HG03060 (cell line): ENCODE results near the gene ARSA.

Experiments
- ATAC-seq: cut with Tn5 transposase; IDR thresholded peaks from one replicate; pipeline ENCODE4 v1.9.1; 2021; ENCODE audit warnings: low read depth, moderate number of reproducible peaks; ENCODE audit not compliant: unreplicated experiment

ARSA gene

GRCh38 chr22:50606165-50606945, 21.6 kb downstream of the ARSA start:
- no peak for ATAC-seq

GRCh38 chr22:50605613-50606074, 22.3 kb downstream of the ARSA start:
- no peak for ATAC-seq

GRCh38 chr22:50605002-50605612, 22.8 kb downstream of the ARSA start:
- no peak for ATAC-seq

GRCh38 chr22:50604256-50605001, 23.5 kb downstream of the ARSA start:
- no peak for ATAC-seq

- no peak for ATAC-seq
Measured at GRCh38 chr22:50603511-50604255, 24.3 kb downstream of the ARSA start.

GRCh38 chr22:50602338-50602700, 25.6 kb downstream of the ARSA start:
- no peak for ATAC-seq

GRCh38 chr22:50601669-50602337, 26.1 kb downstream of the ARSA start:
- ATAC-seq: no peak

GRCh38 chr22:50600967-50601668, 26.8 kb downstream of the ARSA start:
- ATAC-seq: no peak

- no peak for ATAC-seq
Measured at GRCh38 chr22:50600538-50600937, 27.4 kb downstream of the ARSA start, which contains the start of gene MAPK8IP2. TSS of gene MAPK8IP2 (plus strand) at chr22:50600793. CDS start at chr22:50600819, 26 bp downstream.

- ATAC-seq: no peak
Measured at GRCh38 chr22:50599816-50600455, 28.0 kb downstream of the ARSA start.

- no peak for ATAC-seq
Measured at GRCh38 chr22:50597097-50597496, 30.9 kb downstream of the ARSA start.

- ATAC-seq: no peak
Measured at GRCh38 chr22:50595189-50595588, 32.8 kb downstream of the ARSA start.

GRCh38 chr22:50587407-50587806, 40.5 kb downstream of the ARSA start:
- ATAC-seq: no peak

- ATAC-seq: no peak
Measured at GRCh38 chr22:50586416-50586815, 41.5 kb downstream of the ARSA start.

GRCh38 chr22:50585781-50586180, 42.2 kb downstream of the ARSA start:
- no peak for ATAC-seq

GRCh38 chr22:50585238-50585637, 42.7 kb downstream of the ARSA start:
- ATAC-seq: no peak

GRCh38 chr22:50584106-50585096, 43.6 kb downstream of the ARSA start:
- ATAC-seq: no peak
